Astrocyte (in vitro differentiated cells and primary cell): ENCODE measurements around the gene UGT2B10.

Source experiments
- EZH2 ChIP-seq: IDR thresholded peaks from 2 replicates; pipeline ENCODE4 v1.6.1; 2012; ENCODE audit warnings: mild to moderate bottlenecking, low read length, inconsistent platforms; ENCODE audit not compliant: insufficient read depth
- TF ChIP-seq, protein P1 (sequence below): IDR thresholded peaks from 2 replicates; pipeline ENCODE4 v1.5.1; 2011; ENCODE audit warnings: low read depth, mild to moderate bottlenecking, inconsistent platforms, low read length, moderate library complexity; ENCODE audit not compliant: insufficient read depth

DNA sequence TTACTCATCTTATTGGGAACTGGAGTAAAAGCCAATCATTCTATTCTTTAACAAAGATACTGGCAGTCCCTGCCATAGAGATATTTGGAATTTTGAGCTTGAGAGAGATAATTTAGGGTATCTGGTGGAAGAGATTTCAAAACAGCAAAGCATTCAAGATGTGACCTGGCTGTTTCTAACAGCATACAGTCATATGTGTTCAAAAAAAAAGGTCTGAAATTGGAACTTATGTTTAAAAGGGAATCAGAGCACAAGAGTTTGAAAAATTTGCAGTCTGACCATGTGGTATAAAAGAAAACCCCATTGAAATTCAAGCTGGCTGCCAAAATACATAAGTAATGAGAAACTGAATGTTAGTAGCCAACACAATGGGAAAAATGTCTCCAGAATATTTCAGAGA lies 42.2 kb downstream of the UGT2B10 start:
- TF ChIP-seq, protein P1, sequence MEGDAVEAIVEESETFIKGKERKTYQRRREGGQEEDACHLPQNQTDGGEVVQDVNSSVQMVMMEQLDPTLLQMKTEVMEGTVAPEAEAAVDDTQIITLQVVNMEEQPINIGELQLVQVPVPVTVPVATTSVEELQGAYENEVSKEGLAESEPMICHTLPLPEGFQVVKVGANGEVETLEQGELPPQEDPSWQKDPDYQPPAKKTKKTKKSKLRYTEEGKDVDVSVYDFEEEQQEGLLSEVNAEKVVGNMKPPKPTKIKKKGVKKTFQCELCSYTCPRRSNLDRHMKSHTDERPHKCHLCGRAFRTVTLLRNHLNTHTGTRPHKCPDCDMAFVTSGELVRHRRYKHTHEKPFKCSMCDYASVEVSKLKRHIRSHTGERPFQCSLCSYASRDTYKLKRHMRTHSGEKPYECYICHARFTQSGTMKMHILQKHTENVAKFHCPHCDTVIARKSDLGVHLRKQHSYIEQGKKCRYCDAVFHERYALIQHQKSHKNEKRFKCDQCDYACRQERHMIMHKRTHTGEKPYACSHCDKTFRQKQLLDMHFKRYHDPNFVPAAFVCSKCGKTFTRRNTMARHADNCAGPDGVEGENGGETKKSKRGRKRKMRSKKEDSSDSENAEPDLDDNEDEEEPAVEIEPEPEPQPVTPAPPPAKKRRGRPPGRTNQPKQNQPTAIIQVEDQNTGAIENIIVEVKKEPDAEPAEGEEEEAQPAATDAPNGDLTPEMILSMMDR: no peak
- TF ChIP-seq EZH2: no peak
